Subcutaneous adipose tissue (tissue), 4 donors: ENCODE measurements around the gene SLFNL1. TPM values are rescaled to one million over a fixed set of nuclear protein-coding genes. Genes with fewer than 3 reads are reported as not detected.

Source experiments
- CTCF ChIP-seq: fragments of 450-650 bp; IDR thresholded peaks from one replicate; pipeline ENCODE4 v1.5.1; 2016; ENCODE audit warnings: low read depth, mild to moderate bottlenecking, control low read depth, antibody characterized with exemption, moderate library complexity
- total RNA-seq, 4 donors: library from RNA; depleted of rRNA; stranded (reverse); fragments of >200 nt; gene quantifications; one replicate each; pipeline ENCODE4 v1.1.0, GENCODE V29; 2016

Gene SLFNL1
- total RNA-seq, 4 donors from 2014 or later = 0.16 to 0.44 (median 0.18) TPM

GRCh38 chr1:41013024-41013423, 8.5 kb downstream of the SLFNL1 start:
- TF ChIP-seq CTCF = no peak

DNA sequence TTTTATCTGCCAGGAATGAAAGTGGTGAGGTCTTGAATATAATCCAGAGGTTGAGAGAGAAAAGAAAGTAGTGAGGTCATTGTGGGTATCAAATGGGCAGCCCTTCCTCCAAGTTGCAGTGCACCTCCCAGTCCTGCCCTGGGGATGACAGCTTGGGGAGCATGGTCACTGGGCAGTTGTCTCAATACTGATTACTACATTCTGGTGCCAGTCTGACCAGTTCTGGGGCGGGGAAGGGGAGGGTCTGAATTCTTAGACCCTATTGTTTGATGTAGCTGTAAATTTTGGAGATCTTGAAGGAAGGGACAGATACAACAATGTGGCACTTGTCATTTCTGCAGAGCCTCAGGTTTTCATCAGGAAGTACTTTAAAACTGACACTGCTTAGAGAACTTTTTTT, 11.2 kb downstream of the SLFNL1 start:
- TF ChIP-seq CTCF = no peak

DNA sequence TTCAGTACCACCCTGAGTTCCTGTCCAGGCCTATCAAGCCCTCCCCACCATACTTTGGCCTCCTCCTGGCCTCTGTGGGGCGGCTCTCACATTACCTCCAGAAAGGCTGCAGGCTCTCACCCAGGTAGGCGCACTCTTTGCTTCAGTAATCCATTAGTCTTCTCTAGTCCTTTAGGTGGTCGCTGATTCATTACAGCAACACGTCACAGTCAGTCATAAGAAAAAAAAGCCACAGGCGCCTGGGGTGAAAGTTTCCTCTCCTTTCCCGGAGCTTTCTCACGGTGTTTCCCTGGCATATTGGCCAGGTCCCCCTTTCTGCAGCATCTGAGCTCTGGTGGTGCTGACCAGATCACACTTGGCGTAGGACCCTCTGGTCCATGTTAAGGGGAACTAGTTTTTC, 12.1 kb downstream of the SLFNL1 start:
- TF ChIP-seq CTCF = no peak

DNA sequence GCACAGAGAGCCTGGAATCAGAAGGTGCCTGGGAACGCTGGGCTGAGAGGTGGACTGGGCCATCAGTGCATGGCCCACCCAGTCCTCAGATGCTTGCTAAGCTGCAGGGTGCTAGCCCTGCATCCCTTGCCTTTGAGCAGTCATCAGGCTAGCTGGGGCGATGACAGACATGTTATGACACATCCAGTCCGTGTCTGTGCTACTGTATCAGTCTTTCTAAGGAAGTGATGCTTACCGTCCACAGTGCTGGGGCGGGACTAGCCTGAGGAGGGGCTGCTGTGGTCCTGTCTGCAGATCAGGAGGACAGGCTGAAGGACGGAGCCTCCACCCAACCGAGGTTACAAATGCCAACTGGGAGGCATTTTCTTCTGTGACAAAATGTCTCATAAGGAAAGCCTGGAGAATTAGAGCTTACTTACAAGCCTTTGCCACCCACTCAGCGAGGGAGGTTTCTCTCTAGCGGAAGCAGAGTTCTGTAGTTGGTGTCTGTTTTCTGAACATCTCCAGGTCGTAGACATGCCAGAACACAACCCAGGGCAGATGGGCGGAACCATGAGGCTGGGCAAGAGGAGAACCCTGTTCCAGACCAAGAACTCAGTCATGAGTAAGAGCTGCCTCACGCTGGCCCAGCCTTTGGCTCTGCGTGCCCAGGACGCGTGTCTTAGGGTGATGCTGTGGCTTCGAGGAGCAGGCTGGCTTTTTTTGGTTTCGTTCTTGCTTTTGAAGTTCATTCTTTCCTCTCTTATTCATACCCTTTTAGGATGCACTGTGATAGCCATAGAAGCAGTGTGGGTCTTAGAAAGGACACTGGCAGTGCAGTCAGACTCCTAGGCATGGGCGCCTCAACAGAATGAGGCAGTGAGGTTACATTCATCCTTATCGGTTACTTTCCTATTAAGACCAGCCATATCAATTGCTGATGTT, 14.3 kb downstream of the SLFNL1 start:
- no peak for TF ChIP-seq CTCF

DNA sequence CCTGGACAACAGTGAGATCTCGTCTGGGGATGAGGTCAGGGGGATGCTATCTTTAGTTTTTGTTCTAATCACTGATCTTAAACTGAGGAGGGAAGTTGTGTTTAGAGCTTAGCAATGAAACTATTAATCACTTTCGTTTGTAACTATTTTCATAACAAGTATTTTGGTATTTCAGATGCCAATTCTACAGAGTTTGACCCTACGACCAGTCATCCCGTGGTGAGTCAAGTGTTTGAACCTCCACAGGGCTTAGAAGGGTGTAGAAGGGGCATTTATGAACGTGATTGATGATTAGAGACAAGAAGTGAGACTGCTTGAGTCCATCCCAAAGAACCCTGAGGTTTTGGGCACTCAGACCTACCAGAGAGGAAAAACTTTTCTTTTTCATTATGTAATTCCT, 15.6 kb downstream of the SLFNL1 start:
- no peak for TF ChIP-seq CTCF

GRCh38 chr1:41003640-41004220, 17.8 kb downstream of the SLFNL1 start:
- no peak for TF ChIP-seq CTCF

GRCh38 chr1:41003127-41003639, 18.3 kb downstream of the SLFNL1 start:
- no peak for TF ChIP-seq CTCF
